ENCODE data around the gene DDIT3. TPM values are rescaled to one million over a fixed set of nuclear protein-coding genes. Genes with fewer than 3 reads are reported as not detected.
A peak's percentile ranks its signal among the peaks of the same experiment; 100 is the strongest.
"Not testable (repeated sequence)": the region's sequence is repeated elsewhere in the genome, so short reads cannot be mapped to it uniquely, and the experiment has no call there.

Gene DDIT3
- total and polyA plus RNA-seq, 8 donors, result 8.5 to 52.7 (median 9.9) TPM

GRCh38 chr12:57516617-57517153 lies 3.6 kb downstream of the DDIT3 start:
- no peak for DNase-seq
- Histone ChIP-seq H3K27me3 (no peaks in the 10 kb centered on the region), H3K36me3 (peaks cover 0 to 37% (median 24%) of the 10 kb centered on the region in 3 donors), H3K27ac (peak overlapping the region in 1 of 4 donors; percentile 93), H3K4me1 (peaks cover 22 to 42% (median 34%) of the 10 kb centered on the region in 3 donors), H3K4me3 (no peak overlapping the region), H3K9me3 (no peaks in the 10 kb centered on the region)
- ATAC-seq, result no peak
- TF ChIP-seq, protein P1, sequence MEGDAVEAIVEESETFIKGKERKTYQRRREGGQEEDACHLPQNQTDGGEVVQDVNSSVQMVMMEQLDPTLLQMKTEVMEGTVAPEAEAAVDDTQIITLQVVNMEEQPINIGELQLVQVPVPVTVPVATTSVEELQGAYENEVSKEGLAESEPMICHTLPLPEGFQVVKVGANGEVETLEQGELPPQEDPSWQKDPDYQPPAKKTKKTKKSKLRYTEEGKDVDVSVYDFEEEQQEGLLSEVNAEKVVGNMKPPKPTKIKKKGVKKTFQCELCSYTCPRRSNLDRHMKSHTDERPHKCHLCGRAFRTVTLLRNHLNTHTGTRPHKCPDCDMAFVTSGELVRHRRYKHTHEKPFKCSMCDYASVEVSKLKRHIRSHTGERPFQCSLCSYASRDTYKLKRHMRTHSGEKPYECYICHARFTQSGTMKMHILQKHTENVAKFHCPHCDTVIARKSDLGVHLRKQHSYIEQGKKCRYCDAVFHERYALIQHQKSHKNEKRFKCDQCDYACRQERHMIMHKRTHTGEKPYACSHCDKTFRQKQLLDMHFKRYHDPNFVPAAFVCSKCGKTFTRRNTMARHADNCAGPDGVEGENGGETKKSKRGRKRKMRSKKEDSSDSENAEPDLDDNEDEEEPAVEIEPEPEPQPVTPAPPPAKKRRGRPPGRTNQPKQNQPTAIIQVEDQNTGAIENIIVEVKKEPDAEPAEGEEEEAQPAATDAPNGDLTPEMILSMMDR (IDR thresholded peaks at IDR 0.05), result no peak
- 83 to 87% methylated on average over 10 to 11 of the region's 11 CpGs for WGBS, 2 donors
- no peak for FAIRE-seq
- intact Hi-C loops (cut with DNase I), result no loop called here

GRCh38 chr12:57515934-57516541 lies 4.3 kb downstream of the DDIT3 start:
- peaks cover 16 to 37% (median 27%) of the 10 kb centered on the region in 3 donors for H3K4me1 ChIP-seq
- TF ChIP-seq, protein P1 (IDR thresholded peaks at IDR 0.05), result no peak

DNA sequence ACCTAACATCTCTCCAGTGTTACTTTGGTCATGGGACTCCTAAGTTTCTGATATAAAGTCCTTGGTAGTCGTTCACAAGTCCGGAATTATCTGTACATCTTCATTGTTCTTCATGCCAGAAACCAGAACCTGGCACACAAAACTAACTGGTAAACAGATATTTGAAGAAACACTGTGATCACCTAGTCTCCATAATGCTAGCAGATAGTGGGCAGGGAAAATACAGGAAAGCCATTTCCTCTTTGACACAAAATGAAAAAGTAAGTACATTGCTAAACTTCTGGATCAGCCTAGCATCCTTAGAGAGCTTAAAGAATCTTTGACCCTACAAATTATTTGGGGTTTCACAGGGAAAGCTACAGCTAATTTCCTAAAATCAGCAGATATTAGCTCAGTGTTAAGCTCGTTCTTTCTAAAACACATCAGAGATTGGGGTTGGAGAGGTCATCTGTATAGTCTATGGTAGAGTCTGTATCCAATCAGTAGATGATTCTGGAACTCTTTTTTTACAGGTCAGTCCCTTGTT lies 4.8 kb downstream of the DDIT3 start:
- DNase-seq, result no peak
- Histone ChIP-seq H3K27ac (no peak overlapping the region), H3K4me3 (no peak overlapping the region), H3K9me3 (no peaks in the 10 kb centered on the region), H3K36me3 (peaks cover 0 to 49% (median 26%) of the 10 kb centered on the region in 3 donors), H3K27me3 (no peaks in the 10 kb centered on the region), H3K4me1 (peaks cover 14 to 37% (median 26%) of the 10 kb centered on the region in 3 donors)
- intact Hi-C loops (cut with DNase I), result no loop called here
- no peak for ATAC-seq
- FAIRE-seq, result no peak
- 45 to 51% methylated on average over 3 of the region's 3 CpGs for WGBS, 2 donors
- TF ChIP-seq, protein P1 (IDR thresholded peaks at IDR 0.05), result no peak

More at GRCh38 chr12:57515934-57516541, 4.3 kb downstream of the DDIT3 start:
- Histone ChIP-seq H3K9me3 (no peaks in the 10 kb centered on the region), H3K4me3 (no peak overlapping the region), H3K27ac (no peak overlapping the region), H3K36me3 (peaks cover 0 to 44% (median 26%) of the 10 kb centered on the region in 3 donors), H3K27me3 (no peaks in the 10 kb centered on the region)
- 70 to 75% methylated on average over 11 of the region's 11 CpGs for WGBS, 2 donors
- FAIRE-seq (no peak), DNase-seq (no peak), ATAC-seq (no peak)
- intact Hi-C loops (cut with DNase I), result no loop called here

- intact Hi-C loops (cut with DNase I), result no loop called here
- ATAC-seq (no peak), DNase-seq (no peak), FAIRE-seq (no peak)
- peak overlapping the region in 1 of 4 donors; percentile 6 for H3K27ac ChIP-seq
- H3K4me1 ChIP-seq, result peaks cover 14 to 37% (median 26%) of the 10 kb centered on the region in 3 donors
- H3K9me3 ChIP-seq, result no peaks in the 10 kb centered on the region
- H3K27me3 ChIP-seq, result no peaks in the 10 kb centered on the region
- WGBS, 2 donors, result 61 to 64% methylated on average over 9 of the region's 9 CpGs
- TF ChIP-seq, protein P1 (IDR thresholded peaks at IDR 0.05), result no peak
- H3K4me3 ChIP-seq, result no peak overlapping the region
- H3K36me3 ChIP-seq, result peaks cover 0 to 53% (median 26%) of the 10 kb centered on the region in 3 donors
Observed at GRCh38 chr12:57514720-57515407, 5.5 kb downstream of the DDIT3 start.

DNA sequence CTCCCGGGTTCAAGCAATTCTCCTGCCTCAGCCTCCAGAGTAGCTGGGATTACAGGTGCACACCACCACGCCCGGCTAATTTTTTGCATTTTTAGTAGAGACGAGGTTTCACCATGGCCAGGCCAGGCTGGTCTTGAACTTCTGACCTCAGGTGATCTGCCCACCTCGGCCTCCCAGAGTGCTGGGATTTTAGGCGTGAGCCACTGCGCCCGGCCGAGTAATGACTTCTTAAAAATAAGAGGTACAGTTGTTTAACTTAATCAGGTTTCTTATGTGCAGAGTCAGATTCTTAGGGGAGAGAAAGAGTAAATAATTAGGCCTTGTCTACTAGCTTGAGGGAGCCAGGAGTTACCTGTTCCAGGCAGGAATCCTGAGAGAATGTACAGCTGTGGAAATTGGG lies 6.1 kb downstream of the DDIT3 start:
- 53% methylated on average over 9 of the region's 9 CpGs for WGBS, 2 donors
- intact Hi-C loops (cut with DNase I); DNase-seq; FAIRE-seq; H3K27me3 ChIP-seq; H3K4me3 ChIP-seq; H3K9me3 ChIP-seq: not testable (repeated sequence)
- peak overlapping the region in 2 of 4 donors; percentile 6 to 18 for H3K27ac ChIP-seq
- ATAC-seq, result peak in 2 of 4 donors; percentile 21 to 49
- peaks cover 14 to 37% (median 26%) of the 10 kb centered on the region in 3 donors for H3K4me1 ChIP-seq
- H3K36me3 ChIP-seq, result peaks cover 0 to 59% (median 26%) of the 10 kb centered on the region in 3 donors

DNA sequence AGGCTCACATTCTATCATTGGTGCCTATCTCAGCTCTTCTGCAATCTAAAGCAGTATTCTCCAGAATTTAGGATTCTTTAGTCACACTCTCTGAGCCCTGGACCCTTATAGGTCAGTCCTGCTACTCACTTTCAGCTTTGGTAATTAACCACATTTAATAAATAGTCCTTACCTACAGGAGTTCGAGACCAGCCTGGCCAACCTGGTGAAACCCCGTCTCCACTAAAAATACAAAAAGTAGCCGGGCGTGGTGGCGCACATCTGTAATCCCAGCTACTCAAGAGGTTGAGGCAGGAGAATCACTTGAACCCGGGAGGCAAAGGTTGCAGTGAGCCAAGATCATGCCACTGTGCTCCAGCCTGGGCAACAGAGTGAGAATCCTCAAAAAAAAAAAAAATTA lies 6.6 kb downstream of the DDIT3 start:
- DNase-seq; H3K27ac ChIP-seq; intact Hi-C loops (cut with DNase I); H3K4me3 ChIP-seq; ATAC-seq; H3K27me3 ChIP-seq; H3K9me3 ChIP-seq; FAIRE-seq: not testable (repeated sequence)
- Histone ChIP-seq H3K4me1 (peaks cover 14 to 33% (median 21%) of the 10 kb centered on the region in 3 donors), H3K36me3 (peaks cover 0 to 59% (median 26%) of the 10 kb centered on the region in 3 donors)
- WGBS, 2 donors, result 88 to 91% methylated on average over 6 of the region's 6 CpGs
